ENCODE data around the gene GXYLT1. TPM values are rescaled to one million over a fixed set of nuclear protein-coding genes. Genes with fewer than 3 reads are reported as not detected.

The GXYLT1 gene
- polyA plus RNA-seq, 1 of the 3 experiments (the other 2 are of a cell fraction): 5.0 TPM

- H3K36me3 ChIP-seq (replicated peaks in 1 of 2; ENCODE audit: control insufficient read depth in 1 of 2, insufficient read depth in 2 of 2, low read length in 1 of 2): peaks cover 27 to 30% of the 10 kb centered on the region in 2 experiments
- no peak for DNase-seq
- no peaks in the 10 kb centered on the region for H4K20me1 ChIP-seq (ENCODE audit: insufficient read depth)
- H3K9me3 ChIP-seq: no peaks in the 10 kb centered on the region
- H3K27ac ChIP-seq (ENCODE audit: low read depth in 2 of 2, low read length in 1 of 2): no peak overlapping the region
- no peak overlapping the region for H3K4me3 ChIP-seq (ENCODE audit: low read depth in 2 of 2, low read length in 1 of 2)
- no peak overlapping the region for H3K9ac ChIP-seq
- H3K27me3 ChIP-seq (ENCODE audit: insufficient read depth): no peaks in the 10 kb centered on the region
- H3K4me2 ChIP-seq: no peak overlapping the region
- no peaks in the 10 kb centered on the region; the same call in none of the 2 replicates for H3K79me2 ChIP-seq (ENCODE audit: insufficient read depth)
- no peak for TF ChIP-seq CHD2 (IDR thresholded peaks at IDR 0.05; ENCODE audit: low read length, partially characterized antibody)
- no peak for TF ChIP-seq ELF1 (IDR thresholded peaks at IDR 0.05)
- TF ChIP-seq, protein P1, sequence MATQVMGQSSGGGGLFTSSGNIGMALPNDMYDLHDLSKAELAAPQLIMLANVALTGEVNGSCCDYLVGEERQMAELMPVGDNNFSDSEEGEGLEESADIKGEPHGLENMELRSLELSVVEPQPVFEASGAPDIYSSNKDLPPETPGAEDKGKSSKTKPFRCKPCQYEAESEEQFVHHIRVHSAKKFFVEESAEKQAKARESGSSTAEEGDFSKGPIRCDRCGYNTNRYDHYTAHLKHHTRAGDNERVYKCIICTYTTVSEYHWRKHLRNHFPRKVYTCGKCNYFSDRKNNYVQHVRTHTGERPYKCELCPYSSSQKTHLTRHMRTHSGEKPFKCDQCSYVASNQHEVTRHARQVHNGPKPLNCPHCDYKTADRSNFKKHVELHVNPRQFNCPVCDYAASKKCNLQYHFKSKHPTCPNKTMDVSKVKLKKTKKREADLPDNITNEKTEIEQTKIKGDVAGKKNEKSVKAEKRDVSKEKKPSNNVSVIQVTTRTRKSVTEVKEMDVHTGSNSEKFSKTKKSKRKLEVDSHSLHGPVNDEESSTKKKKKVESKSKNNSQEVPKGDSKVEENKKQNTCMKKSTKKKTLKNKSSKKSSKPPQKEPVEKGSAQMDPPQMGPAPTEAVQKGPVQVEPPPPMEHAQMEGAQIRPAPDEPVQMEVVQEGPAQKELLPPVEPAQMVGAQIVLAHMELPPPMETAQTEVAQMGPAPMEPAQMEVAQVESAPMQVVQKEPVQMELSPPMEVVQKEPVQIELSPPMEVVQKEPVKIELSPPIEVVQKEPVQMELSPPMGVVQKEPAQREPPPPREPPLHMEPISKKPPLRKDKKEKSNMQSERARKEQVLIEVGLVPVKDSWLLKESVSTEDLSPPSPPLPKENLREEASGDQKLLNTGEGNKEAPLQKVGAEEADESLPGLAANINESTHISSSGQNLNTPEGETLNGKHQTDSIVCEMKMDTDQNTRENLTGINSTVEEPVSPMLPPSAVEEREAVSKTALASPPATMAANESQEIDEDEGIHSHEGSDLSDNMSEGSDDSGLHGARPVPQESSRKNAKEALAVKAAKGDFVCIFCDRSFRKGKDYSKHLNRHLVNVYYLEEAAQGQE (IDR thresholded peaks at IDR 0.05; ENCODE audit: low read depth, low read length): no peak
- no peak for TF ChIP-seq NRF1 (IDR thresholded peaks at IDR 0.05; ENCODE audit: low read depth, low read length)
- TF ChIP-seq EP300 (IDR thresholded peaks at IDR 0.05; ENCODE audit: borderline replicate concordance in 1 of 2, low read depth in 1 of 2, low read length in 1 of 2): no peak
- no peak for TF ChIP-seq GABPA (IDR thresholded peaks at IDR 0.05; ENCODE audit: low read depth)
- TF ChIP-seq FOXJ3 (CRISPR knock-in tag; IDR thresholded peaks at IDR 0.05): no peak
- TF ChIP-seq FOXM1 (IDR thresholded peaks at IDR 0.05; ENCODE audit: low read depth): no peak
- no peak for TF ChIP-seq ZBTB33 (IDR thresholded peaks at IDR 0.05; ENCODE audit: borderline replicate concordance, low read depth)
- TF ChIP-seq CTCF (IDR thresholded peaks at IDR 0.05): no peak
- TF ChIP-seq TCF12 (IDR thresholded peaks at IDR 0.05): no peak
- POLR2A ChIA-PET: no interaction called here
- H3K4me1 ChIP-seq (ENCODE audit: control insufficient read depth in 1 of 2, insufficient read depth in 2 of 2, low read depth in 1 of 2, low read length in 1 of 2): peaks cover 0 to 23% of the 10 kb centered on the region in 2 experiments; a peak in 2 of 4 replicates
- no peaks in the 10 kb centered on the region for H3K9me2 ChIP-seq
- CTCF ChIA-PET: no interaction called here
- H2AFZ ChIP-seq (ENCODE audit: low read depth): no peak overlapping the region
- peaks cover 18% of the 10 kb centered on the region for H3F3A ChIP-seq (replicated peaks; ENCODE audit: insufficient read depth)
These were observed 19.2 kb upstream of the GXYLT1 start for GRCh38 chr12:42163913-42164312.
